SK-N-SH treated with all-trans-retinoic acid at 6 μM for 48 hours (cell line): ENCODE data around the gene TMEM165.

ENCODE experiments used
- ARNTL ChIP-seq: fragments of 450-650 bp; formaldehyde crosslinking; IDR thresholded peaks from 2 replicates; pipeline ENCODE4 v1.5.0; 2020; ENCODE audit warnings: low read depth, mild to moderate bottlenecking, moderate library complexity, borderline replicate concordance
- GLIS3 ChIP-seq: fragments of 250-450 bp; sonication (Bioruptor Pico); IDR thresholded peaks from 2 replicates; pipeline ENCODE4 v1.5.0; 2020; ENCODE audit warnings: mild to moderate bottlenecking, moderate library complexity
- RARB ChIP-seq: fragments of 250-450 bp; sonication (Bioruptor Pico); IDR thresholded peaks from 2 replicates; pipeline ENCODE4 v1.8.0; 2021; ENCODE audit warnings: mild to moderate bottlenecking, moderate library complexity
- SNAI2 ChIP-seq: fragments of 250-450 bp; sonication (Bioruptor Pico); IDR thresholded peaks from 2 replicates; pipeline ENCODE4 v1.5.0; 2020; ENCODE audit warnings: mild to moderate bottlenecking, moderate library complexity
- TCF4 ChIP-seq: fragments of 250-450 bp; sonication (Bioruptor Pico); IDR thresholded peaks from 2 replicates; pipeline ENCODE4 v1.8.0; 2021; ENCODE audit warnings: mild to moderate bottlenecking, moderate library complexity, borderline replicate concordance
- ZC3H10 ChIP-seq: fragments of 250-450 bp; sonication (Bioruptor Pico); IDR thresholded peaks from 2 replicates; pipeline ENCODE4 v1.5.1; 2021; ENCODE audit warnings: mild to moderate bottlenecking, moderate library complexity
- ZFP3 ChIP-seq: fragments of 250-450 bp; sonication (Bioruptor Pico); IDR thresholded peaks from 2 replicates; pipeline ENCODE4 v1.5.0; 2020; ENCODE audit warnings: mild to moderate bottlenecking, moderate library complexity
- ZNF565 ChIP-seq: fragments of 450-650 bp; formaldehyde crosslinking; conservative IDR thresholded peaks from 2 replicates; pipeline ENCODE4 v1.5.0; 2020; ENCODE audit warnings: low read depth, mild to moderate bottlenecking, moderate library complexity
- ZNF70 ChIP-seq: fragments of 450-650 bp; formaldehyde crosslinking; IDR thresholded peaks from 2 replicates; pipeline ENCODE4 v1.5.0; 2020; ENCODE audit warnings: mild to moderate bottlenecking, moderate library complexity
- TF ChIP-seq, protein P1 (sequence below): fragments of 250-450 bp; sonication (Bioruptor Pico); IDR thresholded peaks from 2 replicates; pipeline ENCODE4 v1.8.0; 2020; ENCODE audit warnings: mild to moderate bottlenecking, moderate library complexity, borderline replicate concordance
- TF ChIP-seq, protein P2 (sequence below): fragments of 250-450 bp; sonication (Bioruptor Pico); IDR thresholded peaks from 2 replicates; pipeline ENCODE4 v1.5.1; 2020; ENCODE audit warnings: low read depth, mild to moderate bottlenecking, moderate library complexity

DNA sequence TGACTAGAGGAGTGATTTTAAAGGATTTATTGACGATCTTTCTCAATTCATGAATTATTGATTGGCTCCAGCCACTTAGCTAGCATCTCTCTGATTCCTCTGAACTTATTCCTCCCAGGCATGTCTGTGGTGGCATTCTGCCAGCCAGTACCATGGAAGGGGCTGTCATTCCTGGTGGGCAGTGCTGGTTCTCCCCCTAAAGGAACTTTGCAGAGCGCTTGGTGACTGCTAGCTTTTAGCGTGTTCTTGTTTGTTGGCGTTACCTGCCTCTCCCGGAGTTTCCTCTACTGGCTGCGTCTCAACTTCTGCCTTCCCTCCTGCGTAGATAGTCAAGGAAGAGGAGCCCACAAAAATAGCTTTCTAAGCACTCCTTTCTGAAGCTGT, 30.4 kb upstream of the TMEM165 start:
- TF ChIP-seq, protein P1, sequence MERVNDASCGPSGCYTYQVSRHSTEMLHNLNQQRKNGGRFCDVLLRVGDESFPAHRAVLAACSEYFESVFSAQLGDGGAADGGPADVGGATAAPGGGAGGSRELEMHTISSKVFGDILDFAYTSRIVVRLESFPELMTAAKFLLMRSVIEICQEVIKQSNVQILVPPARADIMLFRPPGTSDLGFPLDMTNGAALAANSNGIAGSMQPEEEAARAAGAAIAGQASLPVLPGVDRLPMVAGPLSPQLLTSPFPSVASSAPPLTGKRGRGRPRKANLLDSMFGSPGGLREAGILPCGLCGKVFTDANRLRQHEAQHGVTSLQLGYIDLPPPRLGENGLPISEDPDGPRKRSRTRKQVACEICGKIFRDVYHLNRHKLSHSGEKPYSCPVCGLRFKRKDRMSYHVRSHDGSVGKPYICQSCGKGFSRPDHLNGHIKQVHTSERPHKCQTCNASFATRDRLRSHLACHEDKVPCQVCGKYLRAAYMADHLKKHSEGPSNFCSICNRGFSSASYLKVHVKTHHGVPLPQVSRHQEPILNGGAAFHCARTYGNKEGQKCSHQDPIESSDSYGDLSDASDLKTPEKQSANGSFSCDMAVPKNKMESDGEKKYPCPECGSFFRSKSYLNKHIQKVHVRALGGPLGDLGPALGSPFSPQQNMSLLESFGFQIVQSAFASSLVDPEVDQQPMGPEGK (CRISPR knock-in tag): no peak
- TF ChIP-seq ZNF70: no peak
- TF ChIP-seq ZFP3: no peak
- no peak for TF ChIP-seq TCF4 (CRISPR knock-in tag)
- no peak for TF ChIP-seq GLIS3 (CRISPR knock-in tag)
- TF ChIP-seq SNAI2 (CRISPR knock-in tag): no peak
- no peak for TF ChIP-seq RARB (CRISPR knock-in tag)
- TF ChIP-seq ZC3H10 (CRISPR knock-in tag): no peak
- no peak for TF ChIP-seq ARNTL (CRISPR knock-in tag)
- no peak for TF ChIP-seq ZNF565
- TF ChIP-seq, protein P2, sequence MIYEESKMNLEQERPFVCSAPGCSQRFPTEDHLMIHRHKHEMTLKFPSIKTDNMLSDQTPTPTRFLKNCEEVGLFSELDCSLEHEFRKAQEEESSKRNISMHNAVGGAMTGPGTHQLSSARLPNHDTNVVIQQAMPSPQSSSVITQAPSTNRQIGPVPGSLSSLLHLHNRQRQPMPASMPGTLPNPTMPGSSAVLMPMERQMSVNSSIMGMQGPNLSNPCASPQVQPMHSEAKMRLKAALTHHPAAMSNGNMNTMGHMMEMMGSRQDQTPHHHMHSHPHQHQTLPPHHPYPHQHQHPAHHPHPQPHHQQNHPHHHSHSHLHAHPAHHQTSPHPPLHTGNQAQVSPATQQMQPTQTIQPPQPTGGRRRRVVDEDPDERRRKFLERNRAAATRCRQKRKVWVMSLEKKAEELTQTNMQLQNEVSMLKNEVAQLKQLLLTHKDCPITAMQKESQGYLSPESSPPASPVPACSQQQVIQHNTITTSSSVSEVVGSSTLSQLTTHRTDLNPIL (CRISPR knock-in tag): no peak
